MM.1S (cell line): ENCODE results near the gene USF1.
"Not testable (repeated sequence)": the region's sequence is repeated elsewhere in the genome, so short reads cannot be mapped to it uniquely, and the experiment has no call there.

Experiments
- CTCF ChIP-seq: fragments of 300-600 bp; sonication (generic); IDR thresholded peaks from 2 replicates; pipeline ENCODE4 v1.5.1; 2016; ENCODE audit warnings: antibody characterized with exemption, low read length, mixed read lengths
- EZH2 ChIP-seq: fragments of 300-600 bp; sonication (generic); optimal IDR thresholded peaks from 2 replicates; pipeline ENCODE3; 2017; ENCODE audit warnings: low read depth, mild to moderate bottlenecking, antibody characterized with exemption, low read length, mixed read lengths

- TF ChIP-seq CTCF, EZH2: not testable (repeated sequence)
Measured at GRCh38 chr1:161029466-161029865, 16.3 kb downstream of the USF1 start.
